Measurements from ENCODE around the gene ZNF575. TPM values are rescaled to one million over a fixed set of nuclear protein-coding genes. Genes with fewer than 3 reads are reported as not detected.

The ZNF575 gene
- total RNA-seq, 4 donors from 2014 or later, result 0.66 to 0.97 (median 0.82) TPM

DNA sequence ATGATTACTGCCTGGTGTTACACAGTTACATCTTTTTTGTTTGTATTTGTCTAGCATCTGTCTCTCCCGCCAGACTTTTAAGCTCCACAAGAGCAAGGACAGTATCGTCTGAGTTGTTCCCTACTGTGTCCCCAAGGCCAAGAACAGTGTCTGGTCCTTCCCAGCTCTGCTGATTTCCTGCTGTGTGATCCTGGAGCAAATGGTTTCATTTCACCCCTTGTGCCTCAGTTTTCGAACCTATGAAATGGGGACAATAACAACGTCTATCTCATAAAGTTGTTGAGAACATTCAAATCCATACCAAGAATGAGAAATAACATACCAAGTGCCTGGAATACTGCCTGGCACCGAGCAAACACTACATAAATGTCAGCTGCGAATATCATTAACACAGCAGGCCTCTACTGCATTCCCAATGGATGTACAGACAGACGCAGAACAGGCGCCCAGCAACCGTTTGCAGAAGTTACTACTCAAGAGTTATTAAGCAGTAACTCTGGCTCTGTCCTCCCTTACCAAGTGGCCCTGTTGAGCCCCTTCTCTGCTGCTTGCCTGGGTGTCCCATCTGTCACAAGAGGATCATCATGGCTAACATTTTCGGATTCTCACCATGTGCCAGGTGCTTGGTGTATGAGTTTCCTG, 30.9 kb downstream of the ZNF575 start:
- intact Hi-C loops (cut with DNase I), result no loop called here
- H3K27ac ChIP-seq (replicated peaks in 1 of 4), result no peak overlapping the region
- no peak overlapping the region for H3K4me3 ChIP-seq
- H3K4me1 ChIP-seq, result peaks cover 17 to 30% (median 19%) of the 10 kb centered on the region in 4 donors
- no peaks in the 10 kb centered on the region for H3K9me3 ChIP-seq
- no peaks in the 10 kb centered on the region for H3K27me3 ChIP-seq
- DNase-seq (ENCODE audit: extremely low spot score), result no peak
- no peak for TF ChIP-seq POLR2A (IDR thresholded peaks at IDR 0.05; ENCODE audit: low read depth)
- H3K36me3 ChIP-seq, result peaks cover 5 to 37% (median 28%) of the 10 kb centered on the region in 4 donors
- 88% methylated on average over 10 of the region's 10 CpGs for WGBS

DNA sequence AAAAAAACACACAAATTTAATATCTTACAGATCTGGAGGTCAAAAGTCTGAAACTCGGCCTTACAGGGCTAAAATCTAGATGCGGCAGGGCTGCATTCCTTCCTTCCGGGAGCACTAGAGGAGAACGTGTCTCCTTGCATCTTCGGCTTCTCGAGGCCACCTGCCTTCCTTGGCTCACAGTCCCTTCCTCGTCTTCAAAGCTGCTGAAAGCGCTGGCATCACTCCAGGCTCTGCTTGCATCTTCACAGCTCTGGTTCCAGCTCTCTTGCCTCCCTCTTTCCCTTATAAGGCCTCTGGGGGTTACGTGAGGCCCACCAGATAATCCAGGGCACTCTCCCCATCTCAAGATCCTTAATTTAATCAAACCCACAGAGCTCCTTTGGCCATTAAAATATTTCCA, 31.8 kb downstream of the ZNF575 start:
- H3K27me3 ChIP-seq, result no peaks in the 10 kb centered on the region
- no peak overlapping the region for H3K4me3 ChIP-seq
- no peaks in the 10 kb centered on the region for H3K9me3 ChIP-seq
- no peak for DNase-seq (ENCODE audit: extremely low spot score)
- WGBS, result 66% methylated on average over 9 of the region's 9 CpGs
- no peak for TF ChIP-seq POLR2A (IDR thresholded peaks at IDR 0.05; ENCODE audit: low read depth)
- no peak for TF ChIP-seq POLR2AphosphoS5 (IDR thresholded peaks at IDR 0.05)
- TF ChIP-seq EP300 (IDR thresholded peaks at IDR 0.05), result no peak
- TF ChIP-seq, protein P1, sequence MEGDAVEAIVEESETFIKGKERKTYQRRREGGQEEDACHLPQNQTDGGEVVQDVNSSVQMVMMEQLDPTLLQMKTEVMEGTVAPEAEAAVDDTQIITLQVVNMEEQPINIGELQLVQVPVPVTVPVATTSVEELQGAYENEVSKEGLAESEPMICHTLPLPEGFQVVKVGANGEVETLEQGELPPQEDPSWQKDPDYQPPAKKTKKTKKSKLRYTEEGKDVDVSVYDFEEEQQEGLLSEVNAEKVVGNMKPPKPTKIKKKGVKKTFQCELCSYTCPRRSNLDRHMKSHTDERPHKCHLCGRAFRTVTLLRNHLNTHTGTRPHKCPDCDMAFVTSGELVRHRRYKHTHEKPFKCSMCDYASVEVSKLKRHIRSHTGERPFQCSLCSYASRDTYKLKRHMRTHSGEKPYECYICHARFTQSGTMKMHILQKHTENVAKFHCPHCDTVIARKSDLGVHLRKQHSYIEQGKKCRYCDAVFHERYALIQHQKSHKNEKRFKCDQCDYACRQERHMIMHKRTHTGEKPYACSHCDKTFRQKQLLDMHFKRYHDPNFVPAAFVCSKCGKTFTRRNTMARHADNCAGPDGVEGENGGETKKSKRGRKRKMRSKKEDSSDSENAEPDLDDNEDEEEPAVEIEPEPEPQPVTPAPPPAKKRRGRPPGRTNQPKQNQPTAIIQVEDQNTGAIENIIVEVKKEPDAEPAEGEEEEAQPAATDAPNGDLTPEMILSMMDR (IDR thresholded peaks at IDR 0.05), result no peak
- intact Hi-C loops (cut with DNase I), result no loop called here
- H3K27ac ChIP-seq (replicated peaks in 1 of 4), result no peak overlapping the region
- peaks cover 17 to 30% (median 19%) of the 10 kb centered on the region in 4 donors for H3K4me1 ChIP-seq
- peaks cover 4 to 33% (median 22%) of the 10 kb centered on the region in 4 donors for H3K36me3 ChIP-seq

DNA sequence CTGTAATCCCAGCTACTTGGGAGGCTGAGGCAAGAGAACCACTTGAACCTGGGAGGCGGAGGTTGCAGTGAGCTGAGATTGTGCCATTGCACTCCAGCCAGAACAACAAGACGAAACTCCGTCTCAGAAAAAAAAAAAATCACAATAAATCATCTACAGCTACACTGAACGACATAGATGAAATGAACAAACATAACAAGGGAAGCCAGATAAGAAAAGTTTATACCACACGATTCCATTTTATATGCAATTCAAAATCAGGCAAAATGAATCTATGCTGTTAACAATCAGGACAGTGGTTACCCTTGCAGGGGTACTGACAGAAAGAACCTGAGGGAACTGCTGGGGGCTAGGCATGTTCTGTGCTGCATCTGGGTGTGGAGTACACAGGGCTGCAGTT, 36.7 kb downstream of the ZNF575 start:
- WGBS, result 90% methylated on average over 5 of the region's 5 CpGs
- no peak overlapping the region for H3K27ac ChIP-seq (replicated peaks in 1 of 4)
- intact Hi-C loops (cut with DNase I), result no loop called here

DNA sequence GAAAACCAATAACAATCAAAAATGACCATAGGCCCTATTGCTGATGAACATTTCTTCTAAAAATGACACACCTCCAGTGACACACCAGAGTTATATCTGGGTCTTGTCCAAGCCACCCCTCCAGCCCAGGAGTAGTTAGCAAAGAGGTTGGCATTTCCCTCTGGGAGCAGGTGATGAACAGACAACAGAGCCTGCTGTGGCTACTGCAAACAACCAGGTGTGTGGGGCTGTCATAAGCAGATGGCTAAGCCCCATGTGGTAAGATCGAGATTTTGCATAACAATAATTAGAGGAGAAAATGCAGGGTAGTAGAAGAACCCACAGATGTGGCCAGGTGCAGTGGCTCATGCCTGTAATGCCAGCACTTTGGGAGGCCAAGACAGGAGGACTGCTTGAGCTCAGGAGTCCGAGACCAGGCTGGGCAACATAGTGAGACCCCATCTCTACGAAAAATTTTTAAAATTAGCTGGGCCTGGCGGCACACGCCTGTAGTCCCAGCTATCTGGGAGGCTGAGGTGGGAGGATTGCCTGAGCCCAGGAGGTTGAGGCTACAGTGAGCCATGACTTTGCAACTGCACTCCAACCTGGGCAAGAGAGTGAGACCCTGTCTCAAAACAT, 37.3 kb downstream of the ZNF575 start:
- Histone ChIP-seq H3K27me3 (no peaks in the 10 kb centered on the region), H3K4me1 (peaks cover 9 to 24% (median 16%) of the 10 kb centered on the region in 4 donors), H3K27ac (replicated peaks in 1 of 4) (no peak overlapping the region), H3K4me3 (no peak overlapping the region), H3K9me3 (no peaks in the 10 kb centered on the region), H3K36me3 (peaks cover 0 to 45% (median 5%) of the 10 kb centered on the region in 4 donors)
- 86% methylated on average over 5 of the region's 5 CpGs for WGBS
- no peak for DNase-seq (ENCODE audit: extremely low spot score)
- TF ChIP-seq POLR2AphosphoS5 (IDR thresholded peaks at IDR 0.05) (no peak), EP300 (IDR thresholded peaks at IDR 0.05) (no peak), POLR2A (IDR thresholded peaks at IDR 0.05; ENCODE audit: low read depth) (no peak)
- TF ChIP-seq, protein P1 (IDR thresholded peaks at IDR 0.05), result no peak
- intact Hi-C loops (cut with DNase I), result no loop called here

More for the DNA sequence above, 36.7 kb downstream of the ZNF575 start:
- H3K4me1 ChIP-seq, result peaks cover 6 to 22% (median 13%) of the 10 kb centered on the region in 4 donors
- no peak for TF ChIP-seq POLR2A (IDR thresholded peaks at IDR 0.05; ENCODE audit: low read depth)
- TF ChIP-seq, protein P1 (IDR thresholded peaks at IDR 0.05), result no peak
- TF ChIP-seq EP300 (IDR thresholded peaks at IDR 0.05), result no peak
- no peak for TF ChIP-seq POLR2AphosphoS5 (IDR thresholded peaks at IDR 0.05)
- no peaks in the 10 kb centered on the region for H3K9me3 ChIP-seq
- no peak for DNase-seq (ENCODE audit: extremely low spot score)
- peaks cover 0 to 45% (median 5%) of the 10 kb centered on the region in 4 donors for H3K36me3 ChIP-seq
- no peak overlapping the region for H3K4me3 ChIP-seq
- no peaks in the 10 kb centered on the region for H3K27me3 ChIP-seq

DNA sequence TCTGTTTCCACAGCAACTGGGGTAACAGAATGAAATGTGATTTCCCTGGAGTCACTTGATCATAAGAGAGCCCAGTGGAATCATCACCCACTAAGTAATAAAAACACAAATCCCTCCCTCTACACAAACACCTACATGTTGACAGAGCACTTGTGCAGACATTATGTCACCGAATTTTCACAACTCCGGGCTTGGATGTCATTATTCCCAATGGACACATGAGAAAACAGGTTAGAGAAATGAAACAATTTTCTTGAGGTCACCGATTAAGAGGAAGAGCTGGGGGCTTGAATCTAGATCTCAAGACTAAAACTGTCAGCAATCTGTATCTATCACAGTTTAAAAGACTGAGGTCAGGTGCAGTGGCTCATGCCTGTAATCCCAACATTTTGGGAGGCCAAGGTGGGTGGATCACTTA, 39.2 kb downstream of the ZNF575 start:
- H3K4me3 ChIP-seq, result no peak overlapping the region
- 90% methylated on average over 3 of the region's 3 CpGs for WGBS
- H3K36me3 ChIP-seq, result peaks cover 0 to 45% (median 5%) of the 10 kb centered on the region in 4 donors
- no peaks in the 10 kb centered on the region for H3K27me3 ChIP-seq
- peaks cover 13 to 29% (median 23%) of the 10 kb centered on the region in 4 donors for H3K4me1 ChIP-seq
- no peaks in the 10 kb centered on the region for H3K9me3 ChIP-seq
- H3K27ac ChIP-seq (replicated peaks in 1 of 4), result no peak overlapping the region
- DNase-seq (ENCODE audit: extremely low spot score), result no peak
- TF ChIP-seq POLR2A (IDR thresholded peaks at IDR 0.05; ENCODE audit: low read depth) (no peak), EP300 (IDR thresholded peaks at IDR 0.05) (no peak), POLR2AphosphoS5 (IDR thresholded peaks at IDR 0.05) (no peak)
- TF ChIP-seq, protein P1 (IDR thresholded peaks at IDR 0.05), result no peak
- intact Hi-C loops (cut with DNase I), result no loop called here
